Measurements from ENCODE around the gene PSMB5. TPM values are rescaled to one million over a fixed set of nuclear protein-coding genes. Genes with fewer than 3 reads are reported as not detected.

PSMB5 gene
- total RNA-seq = 149 TPM

DNA sequence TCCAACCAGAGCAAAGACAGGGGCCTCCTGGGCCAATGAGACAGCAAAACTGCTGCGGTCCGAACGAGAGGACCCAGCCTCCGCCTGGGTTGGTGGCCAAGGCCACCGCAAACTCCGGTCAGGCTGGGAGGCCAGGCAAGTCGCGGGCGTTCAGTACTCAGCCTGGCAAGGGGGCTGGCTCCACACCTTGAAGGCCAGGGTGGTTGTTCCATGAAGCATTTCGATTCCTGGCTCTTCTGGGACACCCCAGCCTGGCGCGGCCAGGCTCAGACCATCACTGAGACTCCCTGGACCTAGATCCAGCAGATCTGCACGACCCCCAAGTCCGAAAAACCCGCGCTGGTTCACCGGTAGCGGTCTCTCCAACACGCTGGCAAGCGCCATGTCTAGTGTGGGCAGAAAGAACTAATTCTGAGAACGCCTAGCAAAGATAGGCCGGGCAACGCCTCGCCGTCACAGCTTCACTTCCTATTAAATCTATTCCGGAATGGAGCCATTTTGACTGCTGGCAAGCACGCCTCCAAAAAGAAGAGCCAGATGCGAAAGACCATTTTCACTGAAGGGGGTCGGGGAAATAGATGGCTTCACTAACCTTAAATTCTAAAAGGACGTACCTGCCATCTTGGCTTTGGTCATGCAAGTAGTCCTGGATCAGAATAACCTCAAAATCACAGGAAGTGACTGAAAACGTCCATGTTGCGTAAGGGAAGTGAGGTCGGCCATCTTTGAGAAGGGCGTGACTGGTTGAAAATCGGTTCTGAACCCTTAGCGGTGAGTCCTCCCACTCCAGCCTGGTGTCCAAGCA lies at the start of gene PSMB5:
PSMB5 (minus strand) TSS at position 403 of the 805 bp plus-strand sequence; CDS start at position 384, 19 bp downstream.
- no peak for DNase-seq

DNA sequence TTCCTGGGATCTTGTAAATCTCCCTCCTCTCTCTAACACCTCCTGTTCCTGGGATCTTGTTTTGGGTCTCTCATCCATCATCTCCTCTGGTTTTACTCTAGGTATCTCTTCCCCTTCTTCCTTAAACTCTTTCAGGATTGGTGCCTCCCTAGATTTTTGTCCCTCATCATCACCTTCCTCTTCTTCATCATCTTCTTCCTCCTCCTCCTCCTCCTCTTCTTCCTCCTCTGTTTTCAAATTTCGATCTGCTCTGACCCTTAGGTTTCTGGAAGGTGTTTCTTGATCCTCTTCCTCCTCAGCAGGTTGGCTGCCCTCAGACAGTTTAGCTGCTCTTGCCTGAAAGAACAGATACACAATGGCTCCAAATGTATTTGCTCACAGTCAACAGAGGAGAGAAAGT lies 45.8 kb upstream of the PSMB5 start:
- no peak for DNase-seq

DNA sequence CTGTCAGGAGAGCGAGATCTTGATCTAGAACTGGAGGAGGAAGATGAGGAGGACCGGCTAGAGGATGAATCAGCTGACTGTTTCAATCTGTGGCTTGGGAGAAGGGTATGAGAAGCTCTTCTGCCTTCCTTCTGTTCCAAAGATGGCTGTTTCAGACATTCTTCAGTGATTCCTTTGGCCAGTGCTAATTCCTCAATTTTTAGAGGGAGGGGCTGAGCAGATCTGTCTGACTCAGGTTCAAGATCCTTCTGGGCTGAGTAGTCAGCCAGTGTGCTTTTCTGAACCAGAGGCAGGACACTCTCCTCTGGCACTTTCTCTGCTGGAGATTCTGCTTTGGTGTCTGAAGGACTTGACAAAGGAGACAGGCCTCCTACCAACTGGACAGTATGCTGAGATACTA lies 45.0 kb upstream of the PSMB5 start:
- DNase-seq = no peak

DNA sequence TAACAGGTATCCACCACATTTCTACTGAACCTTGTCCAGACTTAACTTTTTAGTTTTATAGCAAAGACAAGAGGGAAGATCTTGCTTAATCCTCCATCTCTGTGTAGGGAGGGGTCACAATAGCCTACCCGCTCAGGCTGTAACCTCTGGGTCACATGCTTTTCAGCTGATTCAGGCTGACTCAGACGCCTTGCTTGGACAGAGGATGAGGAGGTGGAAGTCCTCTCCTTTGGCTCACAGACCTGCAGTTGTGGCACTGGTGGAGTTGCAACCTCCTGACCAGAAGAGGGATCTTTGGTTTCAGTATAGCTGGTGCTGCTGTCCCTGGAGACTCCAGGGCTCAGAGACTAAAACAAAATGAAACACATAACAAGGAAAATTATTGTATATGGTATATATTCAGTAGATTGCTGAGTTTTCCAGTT lies 44.0 kb upstream of the PSMB5 start:
- no peak for DNase-seq

DNA sequence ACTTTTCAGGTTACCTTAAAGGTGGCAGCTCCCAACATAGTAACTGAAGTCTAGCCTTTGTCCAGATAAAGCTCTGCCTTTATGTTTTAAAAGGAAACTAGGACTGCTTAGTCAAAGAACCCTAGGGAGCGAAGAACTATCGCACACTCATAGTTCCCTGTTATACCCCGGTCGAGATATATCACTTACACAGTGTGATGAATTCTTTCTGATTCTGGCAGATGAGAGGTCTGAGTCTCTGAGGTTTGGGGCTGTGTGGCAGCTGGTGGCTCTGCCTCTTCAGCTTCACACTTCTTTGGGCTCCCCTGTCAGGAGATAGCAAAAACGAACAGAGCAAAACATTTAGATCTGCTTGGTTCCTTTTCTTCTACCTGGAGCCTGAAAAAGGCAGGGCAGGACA lies 43.3 kb upstream of the PSMB5 start:
- no peak for DNase-seq

DNA sequence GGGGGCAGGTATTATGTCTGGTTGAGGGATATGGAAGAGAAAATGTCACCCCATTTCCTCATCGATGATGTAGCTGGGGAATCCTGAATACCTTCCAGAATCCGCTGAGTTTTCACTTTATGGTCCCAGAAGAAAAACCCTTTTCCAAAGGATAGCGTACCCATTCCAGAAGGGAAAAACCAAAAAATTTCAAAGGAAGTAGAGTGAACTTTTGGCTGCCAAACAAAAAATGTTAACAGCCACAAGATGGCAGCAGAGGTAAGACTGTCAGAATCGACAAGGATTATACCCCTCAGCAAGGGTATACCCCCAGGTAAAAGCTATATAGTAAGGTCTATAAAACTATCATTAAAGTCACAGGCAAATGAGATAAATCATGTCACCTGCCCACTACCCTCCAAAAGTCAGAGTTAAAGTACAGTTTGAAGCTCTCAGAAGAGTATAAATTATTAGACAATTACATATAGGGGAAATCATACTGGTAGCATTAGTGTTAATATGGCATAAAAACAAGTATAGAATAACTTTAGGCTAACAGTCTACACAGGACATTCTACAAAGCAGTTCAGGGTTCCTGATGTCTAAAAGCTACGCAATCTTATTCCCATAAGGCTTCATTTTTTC lies 42.2 kb upstream of the PSMB5 start:
- DNase-seq = no peak

DNA sequence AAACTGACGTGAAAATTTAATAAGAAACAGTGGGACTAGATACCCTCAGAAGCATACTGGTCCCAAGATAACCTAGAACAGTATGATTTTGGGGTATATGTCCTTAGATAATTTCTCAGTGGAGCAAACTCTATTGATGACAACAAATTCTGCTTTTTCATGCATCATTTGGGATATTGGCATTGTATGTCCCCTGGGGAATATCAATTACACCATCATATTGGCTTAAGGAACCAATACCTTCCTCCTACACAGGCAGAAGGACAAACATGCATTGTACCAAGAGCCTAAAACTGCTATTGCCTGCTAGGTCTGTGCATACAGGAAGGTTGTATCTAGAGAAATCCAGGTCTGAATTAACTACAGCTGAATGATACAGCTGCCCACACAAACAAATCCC lies 40.2 kb upstream of the PSMB5 start:
- no peak for DNase-seq

DNA sequence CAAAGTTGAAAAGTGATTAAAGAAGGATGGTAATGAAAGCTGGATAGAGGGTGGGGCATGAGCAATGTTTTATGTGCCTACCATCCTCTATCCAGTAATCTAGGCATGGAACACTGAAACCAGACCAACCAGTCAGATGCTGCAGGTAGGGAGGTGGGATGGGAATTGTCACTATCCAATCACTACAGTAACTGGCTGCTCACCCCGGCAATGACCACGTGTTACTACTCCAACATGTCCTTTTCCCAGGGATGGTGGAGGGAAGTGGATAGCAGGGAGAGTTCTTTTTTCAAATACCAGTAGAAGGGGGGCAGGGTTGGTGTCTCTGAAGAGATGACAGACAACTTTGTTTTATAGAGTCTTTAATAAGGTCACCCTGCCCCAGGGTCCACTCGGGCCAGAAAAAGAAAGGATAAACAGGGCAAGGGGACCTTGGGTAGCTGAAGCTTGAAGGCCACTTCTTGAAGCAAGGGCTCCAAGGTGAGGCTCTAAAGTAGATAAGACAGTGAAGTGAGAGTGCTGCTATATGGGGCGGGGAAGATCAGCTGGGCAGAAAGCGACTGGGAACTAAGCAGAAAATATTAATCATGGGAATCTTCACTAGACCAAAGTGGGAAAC lies 37.3 kb upstream of the PSMB5 start:
- no peak for DNase-seq

DNA sequence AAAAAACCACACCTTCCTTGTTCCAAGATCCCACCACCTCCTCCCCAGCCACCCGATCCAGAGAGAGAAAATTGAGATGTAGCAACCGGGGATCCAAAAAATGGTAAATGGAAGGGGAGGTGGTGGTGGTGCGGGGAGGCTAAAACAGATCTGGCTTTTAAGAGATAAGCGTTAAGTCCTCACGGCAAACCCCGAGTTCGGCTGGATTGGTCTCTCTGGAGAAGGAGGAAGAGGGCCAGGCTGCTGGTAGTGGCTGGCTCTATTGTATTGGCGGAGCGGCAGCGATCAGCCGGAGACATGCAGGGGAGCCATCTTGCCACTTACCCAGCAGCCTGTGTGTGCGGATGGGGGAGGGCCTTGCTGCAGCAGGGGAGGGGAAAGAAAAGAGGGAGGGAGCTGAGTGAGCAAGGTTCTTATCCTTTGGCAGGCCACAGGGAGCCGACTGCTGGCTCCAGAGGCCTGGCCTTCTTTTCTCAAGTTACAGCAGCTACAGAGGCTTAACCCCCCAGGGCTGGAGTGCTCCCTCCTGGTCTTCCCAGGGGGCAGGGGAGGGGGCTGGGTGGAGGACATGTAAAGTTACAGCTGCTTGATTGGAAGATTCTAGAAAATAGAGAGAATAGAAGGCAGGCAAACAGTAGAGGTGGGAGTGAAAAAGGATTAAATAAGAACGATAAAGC lies 36.7 kb upstream of the PSMB5 start:
- no peak for DNase-seq

DNA sequence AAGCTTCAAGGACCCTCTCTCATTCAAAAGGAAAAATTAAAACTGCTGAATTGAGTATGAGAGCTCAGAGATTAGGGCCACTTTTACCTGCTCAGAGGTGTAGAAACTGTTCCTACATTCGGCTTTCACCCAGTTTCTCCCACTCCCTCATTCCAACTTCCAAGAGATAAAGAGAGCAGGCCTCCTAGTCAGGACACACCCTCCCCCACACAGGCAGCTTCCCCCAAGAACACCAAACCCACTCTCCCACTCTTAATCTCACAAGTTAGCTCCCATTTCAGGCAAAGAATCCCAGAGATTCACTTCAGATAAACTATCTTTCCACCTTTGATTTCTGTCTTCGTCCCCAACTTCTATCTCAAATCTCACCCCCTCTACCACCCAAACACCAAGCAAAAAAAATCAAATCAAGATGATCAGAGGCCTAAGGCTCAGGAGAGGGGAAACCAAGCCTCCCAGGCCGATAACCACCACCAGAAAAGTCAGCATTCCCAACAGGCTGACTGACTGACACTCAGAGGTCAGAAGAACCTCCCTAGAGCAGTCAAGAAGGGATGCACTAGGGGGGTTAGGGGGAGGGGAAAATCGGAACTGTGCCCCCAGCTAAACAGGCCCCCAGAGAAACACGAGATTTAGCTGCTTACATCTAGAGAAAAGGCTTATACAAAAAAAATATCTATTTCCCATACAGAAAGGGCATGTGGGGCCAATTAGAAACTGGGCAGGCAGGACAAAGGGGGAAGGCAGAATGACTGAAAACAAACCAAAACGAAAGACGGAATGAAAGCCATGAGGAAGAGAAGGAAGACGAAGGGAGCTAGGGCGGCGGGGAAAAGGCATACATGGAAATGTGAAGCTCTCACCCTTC lies 35.8 kb upstream of the PSMB5 start:
- no peak for DNase-seq

DNA sequence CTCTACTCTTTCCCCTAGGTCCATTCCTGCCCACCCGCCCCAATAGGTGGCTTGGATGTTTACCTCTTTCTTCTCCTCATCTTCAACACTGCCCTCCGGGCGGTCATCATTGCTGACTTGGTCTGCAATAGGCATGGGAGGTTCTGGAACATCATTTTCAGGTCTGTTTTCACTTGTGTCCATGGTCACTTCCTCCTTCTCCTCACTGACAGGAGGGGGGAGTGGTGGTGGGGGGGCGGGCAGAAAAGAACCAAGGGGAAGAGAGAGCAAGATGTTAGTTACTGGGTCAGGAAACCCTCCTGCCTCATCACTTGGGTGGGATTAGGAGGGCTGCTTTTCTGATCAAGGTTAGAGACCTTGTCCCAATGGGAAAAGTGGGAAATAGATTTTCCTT lies 34.7 kb upstream of the PSMB5 start:
- DNase-seq = no peak

DNA sequence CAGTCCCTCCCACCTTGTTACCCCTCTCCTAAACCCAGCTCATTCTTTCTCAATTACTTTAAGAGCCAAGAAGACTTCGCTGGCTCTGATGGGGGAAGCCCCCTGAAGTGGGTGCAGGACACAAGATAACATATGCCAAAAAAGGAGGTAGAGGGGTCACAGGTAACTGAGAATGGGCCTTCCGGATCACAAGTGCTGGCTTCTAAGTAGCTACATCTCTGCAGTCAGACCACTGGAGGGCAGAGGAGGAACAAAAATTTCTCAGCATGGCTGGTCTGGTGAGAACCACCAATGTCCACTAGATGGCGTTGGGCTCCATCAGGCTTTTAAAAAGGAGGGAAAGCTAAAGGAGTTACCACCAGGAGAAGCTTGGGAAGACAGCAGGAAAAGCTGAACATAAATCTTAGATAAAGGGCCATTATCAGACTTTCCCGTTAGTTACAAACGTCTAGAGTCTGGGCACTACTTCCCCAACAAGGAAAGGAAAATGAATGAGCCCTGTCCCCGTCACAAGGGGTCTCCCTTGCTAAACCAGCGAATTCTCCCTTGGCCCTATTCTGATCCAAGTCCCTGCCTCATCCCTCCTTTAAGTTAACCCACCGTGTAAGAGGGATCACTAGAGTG lies 34.2 kb upstream of the PSMB5 start:
- no peak for DNase-seq

DNA sequence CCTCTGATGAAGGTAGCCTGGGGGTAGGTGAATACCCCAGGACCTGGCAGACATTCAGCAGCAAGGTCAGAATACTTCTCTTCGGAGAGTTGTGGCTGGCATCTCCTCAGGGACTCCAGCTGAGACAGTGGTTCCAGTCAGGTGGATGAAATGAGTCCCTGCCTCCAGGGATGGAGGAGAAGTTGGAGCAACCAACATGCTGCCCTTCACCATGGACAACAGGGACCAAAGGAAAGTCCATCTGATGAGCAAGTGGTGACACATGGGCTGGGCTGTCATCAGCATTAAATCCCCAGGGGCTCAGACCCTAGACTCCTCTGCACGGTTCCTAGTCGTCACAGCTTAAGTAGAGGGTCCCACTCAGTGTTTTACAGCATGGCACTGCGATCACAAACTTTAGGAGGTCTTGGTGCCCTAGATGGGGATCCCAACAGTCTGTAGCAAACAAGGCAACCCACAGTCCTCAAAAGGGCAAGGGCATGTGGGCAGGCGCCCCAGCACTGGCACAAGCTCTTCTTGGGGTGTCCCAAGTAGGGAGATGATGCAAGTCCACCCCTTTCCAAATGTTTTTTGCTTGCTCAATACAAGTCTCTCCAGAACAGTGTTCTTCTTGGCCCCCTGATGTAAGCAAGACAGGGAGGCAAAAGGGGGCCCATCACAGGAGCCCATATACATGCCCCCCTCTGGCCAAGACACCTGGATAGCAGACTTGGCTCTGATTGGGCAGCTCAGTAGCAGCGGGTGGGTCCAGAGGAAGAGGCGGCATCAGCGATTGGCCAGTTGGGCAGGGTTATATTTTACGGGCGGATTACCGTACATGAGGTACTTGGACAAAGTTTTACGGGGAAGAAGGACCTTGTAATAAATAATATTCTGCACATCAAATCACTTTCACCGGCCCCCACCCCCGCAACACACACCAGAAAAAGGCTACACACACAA lies 33.4 kb upstream of the PSMB5 start:
- no peak for DNase-seq

DNA sequence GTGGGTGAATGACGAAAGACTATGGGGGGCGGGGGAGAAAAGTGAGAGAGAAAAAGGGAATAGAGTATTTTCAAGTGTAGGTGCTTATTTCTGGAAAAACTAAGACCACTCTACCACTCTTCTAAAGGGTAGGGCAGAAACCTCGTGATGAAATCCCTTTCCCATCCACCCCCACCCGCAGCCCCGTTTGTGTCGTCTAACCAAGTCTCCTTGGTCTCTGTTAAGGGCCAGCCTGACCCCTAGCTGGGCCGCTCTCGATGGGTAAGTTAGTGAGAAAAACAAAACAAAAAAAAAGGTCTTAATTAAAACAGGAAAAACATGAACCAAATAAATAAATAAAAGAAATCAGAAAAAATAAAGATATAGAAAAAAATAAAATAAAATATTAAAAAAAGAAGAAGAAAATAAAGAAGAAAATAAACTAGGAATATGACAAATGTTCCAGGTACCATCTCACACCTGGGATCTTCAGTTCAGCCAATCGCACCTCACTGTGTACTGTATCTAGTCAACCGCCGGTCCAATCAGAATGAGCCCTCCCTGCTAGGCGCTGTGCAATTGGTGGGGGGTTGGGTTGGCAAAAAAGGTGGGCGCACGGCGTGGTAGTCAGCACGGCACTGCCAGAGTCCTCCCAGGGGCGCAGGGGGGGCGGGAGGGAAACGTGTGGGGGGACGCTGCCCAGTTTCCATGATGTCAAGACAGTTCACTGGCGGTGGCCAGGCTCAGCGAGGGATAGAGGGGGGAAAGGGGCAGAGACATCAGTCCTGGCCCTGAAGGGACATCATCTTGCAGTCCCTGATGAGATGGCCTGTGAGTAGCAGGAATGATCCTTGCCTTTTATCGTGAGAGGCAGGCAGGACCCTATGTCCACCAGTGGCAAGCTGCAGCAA lies 32.4 kb upstream of the PSMB5 start:
- DNase-seq = no peak

DNA sequence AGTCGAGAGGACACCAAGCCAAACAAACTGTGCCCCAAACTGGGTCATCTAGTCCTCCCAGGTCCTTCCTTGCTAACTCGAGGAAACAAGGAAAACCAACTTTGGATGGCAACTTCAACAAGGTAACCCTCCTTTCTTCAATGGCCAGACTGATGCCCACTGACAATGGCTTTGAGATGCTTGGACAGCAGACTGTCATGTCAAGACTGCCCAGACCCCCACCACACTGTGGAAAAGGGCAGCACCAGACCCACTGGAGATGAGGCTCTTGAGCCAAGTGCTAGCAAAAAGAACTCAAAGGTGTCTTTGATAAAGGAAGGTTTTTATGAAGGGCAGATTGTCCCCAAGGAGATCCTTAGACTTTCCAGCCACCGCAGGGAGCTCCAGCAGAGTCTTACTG lies 31.7 kb upstream of the PSMB5 start:
- DNase-seq = no peak

DNA sequence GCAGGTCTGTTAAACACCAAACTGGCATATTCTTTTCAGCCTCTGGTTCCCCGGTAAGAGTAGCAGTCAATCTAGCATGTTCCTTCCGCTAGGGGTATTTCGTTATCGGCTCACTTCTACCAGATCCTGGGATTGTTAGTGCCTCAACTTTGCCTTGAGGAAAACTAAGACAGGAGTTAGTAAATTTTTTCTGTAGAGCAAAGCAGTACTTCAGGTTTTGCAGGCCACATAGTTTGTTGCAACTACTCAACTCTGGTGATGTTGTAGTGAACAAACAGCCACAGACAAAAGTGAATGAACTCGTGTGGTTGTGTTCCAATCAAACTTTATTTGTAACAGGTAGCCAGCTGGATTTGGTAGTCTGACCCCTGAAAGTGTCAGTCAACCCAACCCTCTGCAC lies 28.9 kb upstream of the PSMB5 start:
- DNase-seq = no peak

DNA sequence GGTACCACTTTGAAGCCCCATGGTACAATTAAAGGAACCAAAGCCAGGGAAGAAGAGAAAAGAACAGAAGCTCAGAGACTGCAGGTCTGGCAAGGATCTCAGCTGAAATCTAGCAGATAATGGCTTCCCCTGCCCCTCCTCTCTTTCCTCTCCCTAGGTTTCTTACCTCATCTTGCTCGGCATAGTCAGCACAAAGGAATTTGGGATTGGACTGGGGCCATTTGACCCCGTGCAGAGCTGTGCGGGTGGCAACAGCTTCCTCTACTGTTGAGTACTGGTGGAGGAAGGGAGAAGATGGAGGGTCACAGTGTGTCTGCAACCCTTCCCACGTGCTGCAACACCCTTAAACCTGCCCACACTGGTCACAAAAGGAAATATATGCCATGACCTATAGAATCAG lies 27.3 kb upstream of the PSMB5 start:
- no peak for DNase-seq

DNA sequence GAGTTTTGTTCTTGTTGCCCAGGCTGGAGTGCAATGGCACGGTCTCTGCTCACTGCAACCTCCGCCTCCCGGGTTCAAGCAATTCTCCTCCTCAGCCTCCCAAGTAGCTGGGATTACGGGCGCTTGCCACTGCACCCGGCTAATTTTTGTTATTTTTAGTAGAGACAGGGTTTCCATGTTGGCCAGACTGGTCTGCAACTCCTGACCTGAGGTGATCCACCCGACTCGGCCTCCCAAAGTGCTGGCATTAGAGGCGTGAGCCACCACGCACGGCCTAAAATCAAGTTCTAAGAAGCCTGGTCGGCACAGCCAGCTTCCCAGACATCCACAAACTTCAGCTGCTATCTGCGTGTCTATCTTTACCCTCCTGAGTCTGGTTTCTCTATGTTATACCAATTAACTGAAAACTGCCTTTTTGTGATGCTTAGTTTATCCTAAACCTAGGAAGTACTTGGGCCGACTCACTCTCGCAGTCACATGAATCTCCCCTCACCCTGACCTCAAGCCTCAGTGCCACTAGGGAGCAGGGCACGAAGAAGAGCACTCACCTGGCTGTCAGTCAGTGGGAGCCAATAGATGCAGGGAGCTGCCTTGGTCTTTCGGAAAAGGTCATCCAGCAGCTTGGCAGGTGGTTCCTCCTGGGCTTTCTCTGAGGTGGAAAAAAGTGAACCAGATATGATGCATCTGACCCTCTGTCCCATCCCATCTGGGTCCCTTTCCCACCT lies 26.0 kb upstream of the PSMB5 start:
- no peak for DNase-seq

Measured in occipital lobe (tissue), 2 donors.